Endothelial cell of umbilical vein (primary cell): ENCODE data around the gene GLCE. TPM values are rescaled to one million over a fixed set of nuclear protein-coding genes. Genes with fewer than 3 reads are reported as not detected.

Source experiments
- BruUV-seq: library from RNA; stranded (reverse); fragments of 400-500 nt; replicated peaks from 2 replicates; lab custom pipeline; 2021; lab: Mats Ljungman, UMichigan
- CTCF ChIA-PET: fragments of 300-600, 350-600 bp; sonication (Branson Sonifier 250); formaldehyde crosslinking; loops from one replicate; lab custom pipeline; 2021; ENCODE audit warnings: antibody characterized with exemption, inconsistent platforms; lab: Charles Lee
- POLR2A ChIA-PET: fragments of 300-600, 350-600 bp; sonication (Branson Sonifier 250); formaldehyde crosslinking; loops from one replicate; lab custom pipeline; 2021; ENCODE audit warnings: antibody characterized with exemption, inconsistent platforms; lab: Charles Lee
- DNase-seq: peaks from one replicate; pipeline ENCODE4 v3.0.0-alpha.2; 2011; ENCODE audit warnings: low read depth, low spot score
- FAIRE-seq: peaks from 2 replicates; lab custom pipeline; 2011; peaks lifted over from hg19 to GRCh38; lab: Jason Lieb, UNC
- H2AFZ ChIP-seq: 2 replicates; pipeline ENCODE4 v1.6.0; 2012; ENCODE audit warnings: low read depth, low read length, control low read depth, inconsistent platforms
- H3K27ac ChIP-seq: 2 replicates; pipeline ENCODE4 v1.5.1; 2011; ENCODE audit warnings: low read depth, mild to moderate bottlenecking, control low read depth, low read length, moderate library complexity; ENCODE audit not compliant: insufficient read depth
- H3K27me3 ChIP-seq, 2 experiments: 2 replicates each; pipeline versions ENCODE4 v1.6.0 to v1.6.1; 2011; ENCODE audit warnings: low read length in 2 of 2, mixed read lengths in 1 of 2; ENCODE audit not compliant: control insufficient read depth in 2 of 2, insufficient read depth in 2 of 2
- H3K36me3 ChIP-seq, 2 experiments: 2 replicates in 1 of 2; 3 replicates in 1 of 2; pipeline ENCODE4 v1.5.1; 2011; ENCODE audit warnings: low read length in 2 of 2, mild to moderate bottlenecking in 1 of 2, moderate library complexity in 1 of 2; ENCODE audit not compliant: control insufficient read depth in 2 of 2, insufficient read depth in 2 of 2; ENCODE audit errors: extremely low read depth in 1 of 2
- H3K4me1 ChIP-seq: 3 replicates; pipeline ENCODE4 v1.5.1; 2011; ENCODE audit warnings: mild to moderate bottlenecking, low read length; ENCODE audit not compliant: control insufficient read depth, insufficient read depth; ENCODE audit errors: extremely low read depth
- H3K4me2 ChIP-seq: 2 replicates; pipeline ENCODE4 v1.6.1; 2011; ENCODE audit warnings: low read length, control low read depth, mixed read lengths; ENCODE audit not compliant: insufficient read depth
- H3K4me3 ChIP-seq, 3 experiments: fragments of 200-600 bp in 1 of 3; sonication (generic), shearing (Covaris generic) in 1 of 3; replicated peaks in 1 of 3; 2 replicates each; pipeline ENCODE4 v1.5.1; 2011 to 2016; ENCODE audit warnings: control low read depth in 3 of 3, low read length in 3 of 3, mild to moderate bottlenecking in 2 of 3, inconsistent platforms in 1 of 3, low read depth in 1 of 3, moderate library complexity in 1 of 3; ENCODE audit not compliant: insufficient read depth in 1 of 3
- H3K79me2 ChIP-seq: 2 replicates; pipeline ENCODE4 v1.6.0; 2012; ENCODE audit warnings: low read length, inconsistent platforms; ENCODE audit not compliant: control insufficient read depth, insufficient read depth
- H3K9ac ChIP-seq: replicated peaks from 2 replicates; pipeline ENCODE3; 2011; ENCODE audit warnings: low read length, control low read depth; ENCODE audit not compliant: insufficient read depth; ENCODE audit errors: extremely low read depth
- H3K9me1 ChIP-seq: replicated peaks from 3 replicates; pipeline ENCODE4 v1.6.0; 2011; ENCODE audit warnings: mild to moderate bottlenecking, low read length; ENCODE audit not compliant: control insufficient read depth, insufficient read depth; ENCODE audit errors: extremely low read depth
- H3K9me3 ChIP-seq: replicated peaks from 2 replicates; pipeline ENCODE4 v1.5.1; 2012; ENCODE audit warnings: low read length, inconsistent platforms; ENCODE audit not compliant: control insufficient read depth, insufficient read depth
- H4K20me1 ChIP-seq: replicated peaks from 2 replicates; pipeline ENCODE3; 2011; ENCODE audit warnings: mild to moderate bottlenecking, low read length; ENCODE audit not compliant: control insufficient read depth, insufficient read depth; ENCODE audit errors: extremely low read depth
- EZH2 ChIP-seq: IDR thresholded peaks from 2 replicates; pipeline ENCODE4 v1.6.1; 2012; ENCODE audit warnings: borderline replicate concordance, low read depth, mild to moderate bottlenecking, moderate library complexity, low read length, inconsistent platforms; ENCODE audit not compliant: severe bottlenecking
- FOS ChIP-seq: IDR thresholded peaks from 2 replicates; pipeline ENCODE4 v1.6.1; 2011; ENCODE audit warnings: mild to moderate bottlenecking, low read length, moderate library complexity, borderline replicate concordance; ENCODE audit not compliant: insufficient read depth
- GATA2 ChIP-seq: IDR thresholded peaks from 2 replicates; pipeline ENCODE4 v1.7.0; 2011; ENCODE audit warnings: low read depth, mild to moderate bottlenecking, moderate library complexity, mixed read lengths, low read length; ENCODE audit not compliant: insufficient read length, insufficient read depth
- JUN ChIP-seq: IDR thresholded peaks from 2 replicates; pipeline ENCODE4 v1.6.1; 2011; ENCODE audit warnings: borderline replicate concordance, low read depth; ENCODE audit not compliant: insufficient read length, insufficient read depth
- MYC ChIP-seq: IDR thresholded peaks from one replicate; pipeline ENCODE4 v1.6.1; 2011; ENCODE audit warnings: mild to moderate bottlenecking, low read depth, low read length
- POLR2A ChIP-seq: IDR thresholded peaks from 2 replicates; pipeline ENCODE4 v1.6.1; 2012; ENCODE audit warnings: low read depth, mild to moderate bottlenecking, control low read depth, low read length
- POLR2AphosphoS5 ChIP-seq: IDR thresholded peaks from 2 replicates; pipeline ENCODE4 v1.6.1; 2012; ENCODE audit warnings: low read depth, mild to moderate bottlenecking, control low read depth, low read length, moderate library complexity; ENCODE audit not compliant: insufficient read depth
- dilution Hi-C: fragments of 300-500 bp; cut with MboI; formaldehyde crosslinking; loops from one replicate; pipeline ENCODE4 v1.15.0; 2019; ENCODE audit warnings: low sequenced_read_pairs; ENCODE audit not compliant: extremely low pct_ligation_motif_present
- intact Hi-C: fragments of 100-400 bp; cut with micrococcal nuclease; formaldehyde crosslinking; loops from one replicate; pipeline ENCODE4 v1.10.0; 2022
- polyA plus RNA-seq, 4 experiments: library from polyadenylated mRNA; depleted of rRNA in 3 of 4; stranded (reverse) in 3 of 4; unstranded in 1 of 4; fragments of >200 nt; gene quantifications; 2 replicates each; pipeline versions ENCODE4 v1.2.1 to v1.2.3, GENCODE V29; 2011 to 2012; ENCODE audit warnings: missing spikeins in 1 of 4
- total RNA-seq: library from RNA; stranded (reverse); gene quantifications from 2 replicates; pipeline ENCODE4 v1.2.3, GENCODE V29; 2021
- TF ChIP-seq, protein P1 (sequence below), 2 donors: IDR thresholded peaks; 1 replicate in 1 of 2; 2 replicates in 1 of 2; pipeline ENCODE4 v1.5.1; 2011; ENCODE audit warnings: low read length in 2 of 2, mild to moderate bottlenecking in 2 of 2, moderate library complexity in 2 of 2, control low read depth in 1 of 2, inconsistent platforms in 1 of 2, low read depth in 1 of 2; ENCODE audit not compliant: insufficient read depth in 1 of 2; ENCODE audit errors: extremely low read depth in 1 of 2
- TF ChIP-seq, protein P2 (sequence below): IDR thresholded peaks from 2 replicates; pipeline ENCODE4 v1.6.1; 2011; ENCODE audit not compliant: insufficient read depth, insufficient read length

Gene GLCE
- total and polyA plus RNA-seq, 2 donors (not counting 3 experiments of a cell fraction or from before 2014, with no cell fraction given): 48.1 to 86.6 TPM

DNA sequence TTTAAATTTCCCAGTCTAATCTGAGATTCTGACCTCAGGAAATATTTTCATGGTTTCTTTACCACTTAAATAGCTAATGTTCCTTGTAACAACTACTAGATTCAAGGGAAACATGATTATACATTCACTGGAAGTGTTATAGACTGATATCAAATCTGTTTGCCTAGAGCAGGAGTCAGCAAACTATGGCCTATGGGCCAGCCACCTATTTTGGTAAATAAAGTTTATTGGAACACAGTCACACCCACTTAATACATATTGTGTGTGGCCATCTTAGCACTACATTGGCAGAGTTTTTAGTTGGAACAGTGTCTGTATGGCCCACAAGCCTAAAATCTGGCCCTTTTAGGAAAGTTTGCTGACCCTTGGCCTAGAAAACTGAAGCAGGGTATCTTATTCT, 50.1 kb downstream of the GLCE start:
- H3K4me2 ChIP-seq: no peak overlapping the region
- ChIA-PET CTCF (interaction anchor here (1.3 to 1.9 kb wide), 2 partner anchors 9 to 26 kb away, joined by 4 to 5 read pairs; no protein-coding TSS in a partner anchor), POLR2A (no interaction called here)
- DNase-seq (no peak), FAIRE-seq (no peak)
- intact Hi-C loops: no loop called here
- H3K4me1 ChIP-seq: peaks cover 6% of the 10 kb centered on the region
- H3K36me3 ChIP-seq: no peaks in the 10 kb centered on the region
- no peaks in the 10 kb centered on the region for H3K9me1 ChIP-seq
- H3K9ac ChIP-seq: no peak overlapping the region
- no peaks in the 10 kb centered on the region for H4K20me1 ChIP-seq
- no peaks in the 10 kb centered on the region for H3K27me3 ChIP-seq
- no peaks in the 10 kb centered on the region for H3K9me3 ChIP-seq
- BruUV-seq: no TSS peak
- H3K27ac ChIP-seq: no peak overlapping the region
- dilution Hi-C loops: no loop called here
- H3K79me2 ChIP-seq: peaks cover 20% of the 10 kb centered on the region
- no peak overlapping the region for H3K4me3 ChIP-seq
- no peak overlapping the region for H2AFZ ChIP-seq
- TF ChIP-seq GATA2: no peak
- TF ChIP-seq POLR2A: no peak
- no peak for TF ChIP-seq POLR2AphosphoS5
- no peak for TF ChIP-seq EZH2
- no peak for TF ChIP-seq JUN
- TF ChIP-seq, protein P1, sequence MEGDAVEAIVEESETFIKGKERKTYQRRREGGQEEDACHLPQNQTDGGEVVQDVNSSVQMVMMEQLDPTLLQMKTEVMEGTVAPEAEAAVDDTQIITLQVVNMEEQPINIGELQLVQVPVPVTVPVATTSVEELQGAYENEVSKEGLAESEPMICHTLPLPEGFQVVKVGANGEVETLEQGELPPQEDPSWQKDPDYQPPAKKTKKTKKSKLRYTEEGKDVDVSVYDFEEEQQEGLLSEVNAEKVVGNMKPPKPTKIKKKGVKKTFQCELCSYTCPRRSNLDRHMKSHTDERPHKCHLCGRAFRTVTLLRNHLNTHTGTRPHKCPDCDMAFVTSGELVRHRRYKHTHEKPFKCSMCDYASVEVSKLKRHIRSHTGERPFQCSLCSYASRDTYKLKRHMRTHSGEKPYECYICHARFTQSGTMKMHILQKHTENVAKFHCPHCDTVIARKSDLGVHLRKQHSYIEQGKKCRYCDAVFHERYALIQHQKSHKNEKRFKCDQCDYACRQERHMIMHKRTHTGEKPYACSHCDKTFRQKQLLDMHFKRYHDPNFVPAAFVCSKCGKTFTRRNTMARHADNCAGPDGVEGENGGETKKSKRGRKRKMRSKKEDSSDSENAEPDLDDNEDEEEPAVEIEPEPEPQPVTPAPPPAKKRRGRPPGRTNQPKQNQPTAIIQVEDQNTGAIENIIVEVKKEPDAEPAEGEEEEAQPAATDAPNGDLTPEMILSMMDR (IDR thresholded peaks at IDR 0.05; ENCODE audit: extremely low read depth in 1 of 2, insufficient read depth in 1 of 2, low read depth in 1 of 2, low read length in 2 of 2): no peak
- TF ChIP-seq, protein P2, sequence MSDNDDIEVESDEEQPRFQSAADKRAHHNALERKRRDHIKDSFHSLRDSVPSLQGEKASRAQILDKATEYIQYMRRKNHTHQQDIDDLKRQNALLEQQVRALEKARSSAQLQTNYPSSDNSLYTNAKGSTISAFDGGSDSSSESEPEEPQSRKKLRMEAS: no peak
- no peak for TF ChIP-seq FOS
- no peak for TF ChIP-seq MYC
